DND-41 (cell line): ENCODE results near the gene RASGRF2.

ENCODE experiments used
- CTCF ChIP-seq: IDR thresholded peaks from 2 replicates; pipeline ENCODE4 v1.5.1; 2012; ENCODE audit warnings: borderline replicate concordance, low read length, moderate library complexity, mild to moderate bottlenecking; ENCODE audit not compliant: poor library complexity, severe bottlenecking; ENCODE audit errors: extremely low read depth
- EZH2 ChIP-seq: IDR thresholded peaks from 3 replicates; pipeline ENCODE4 v1.6.1; 2012; ENCODE audit warnings: borderline replicate concordance, low read depth, mild to moderate bottlenecking, moderate library complexity, low read length, inconsistent platforms; ENCODE audit not compliant: severe bottlenecking

DNA sequence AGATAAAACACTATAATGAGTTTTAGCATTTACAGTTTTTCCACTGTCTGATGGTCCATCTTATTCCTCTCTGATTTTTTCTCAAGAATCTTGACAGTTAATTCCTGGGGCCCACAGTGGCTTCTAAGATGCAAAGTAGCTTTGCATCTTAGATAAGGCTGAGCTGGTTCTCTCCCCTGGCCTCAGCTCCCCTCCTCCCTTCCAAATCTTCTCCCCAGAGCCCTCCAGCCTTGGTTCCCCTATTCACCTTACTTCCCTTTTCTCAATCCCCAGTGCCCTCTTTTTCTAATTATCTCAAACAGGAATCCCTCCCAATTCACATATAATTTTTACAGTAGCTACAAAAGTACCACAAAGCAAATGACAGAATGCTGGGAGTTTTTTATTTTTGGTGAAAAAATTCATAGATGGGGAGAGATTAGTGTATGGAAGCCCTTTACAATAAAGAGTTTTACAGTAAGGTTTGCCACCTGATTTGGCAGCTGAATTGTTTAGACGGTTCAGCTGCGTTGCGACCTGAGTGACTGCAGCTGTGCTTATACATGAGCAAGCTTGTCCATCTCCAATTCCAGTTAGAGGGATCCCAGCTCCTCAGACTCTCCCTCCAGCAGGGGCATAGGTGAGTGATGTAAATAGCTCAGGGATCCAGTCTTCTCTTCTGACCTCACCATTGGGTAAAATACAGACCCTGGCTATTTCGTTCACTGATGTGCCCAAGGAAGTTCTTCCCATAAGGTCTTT, 221.6 kb downstream of the RASGRF2 start:
- TF ChIP-seq CTCF (no peak), EZH2 (no peak)
